GM12878 (cell line): ENCODE measurements around the gene FOXK1.

Source experiments
- CREB1 ChIP-seq: IDR thresholded peaks from 2 replicates; pipeline ENCODE4 v1.6.1; 2012; ENCODE audit warnings: low read depth, mild to moderate bottlenecking, inconsistent platforms
- ESRRA ChIP-seq: IDR thresholded peaks from 2 replicates; pipeline ENCODE4 v1.6.1; 2012; ENCODE audit warnings: mild to moderate bottlenecking, low read length, improper control_type of control experiment
- MXI1 ChIP-seq: fragments of 150-350 bp; IDR thresholded peaks from 2 replicates; pipeline ENCODE4 v1.6.1; 2011; ENCODE audit warnings: low read depth, mild to moderate bottlenecking, inconsistent platforms, low read length, improper control_type of control experiment
- POLR2AphosphoS2 ChIP-seq: IDR thresholded peaks from 2 replicates; pipeline ENCODE4 v1.6.1; 2011; ENCODE audit warnings: low read depth, mild to moderate bottlenecking, low read length, improper control_type of control experiment, moderate library complexity
- SP1 ChIP-seq: IDR thresholded peaks from one replicate; pipeline ENCODE4 v1.6.1; 2011; ENCODE audit warnings: low read depth, low read length
- SUZ12 ChIP-seq: fragments of 200-600 bp; sonication (generic); IDR thresholded peaks from one replicate; pipeline ENCODE4 v1.6.1; 2018; ENCODE audit warnings: antibody characterized with exemption, mild to moderate bottlenecking; ENCODE audit not compliant: unreplicated experiment
- TAF1 ChIP-seq: IDR thresholded peaks from 2 replicates; pipeline ENCODE4 v1.6.1; 2011; ENCODE audit warnings: mild to moderate bottlenecking, low read depth, low read length, borderline replicate concordance
- TF ChIP-seq, protein P1 (sequence below), 3 experiments: IDR thresholded peaks in 2 of 3; conservative IDR thresholded peaks in 1 of 3; 2 replicates each; pipeline ENCODE4 v1.5.1; 2011; ENCODE audit warnings: low read depth in 3 of 3, low read length in 3 of 3, mild to moderate bottlenecking in 3 of 3, control low read depth in 2 of 3, moderate library complexity in 2 of 3, inconsistent platforms in 1 of 3, mixed read lengths in 1 of 3; ENCODE audit not compliant: control insufficient read depth in 2 of 3, insufficient read depth in 1 of 3; ENCODE audit errors: extremely low read depth in 1 of 3
- TF ChIP-seq, protein P2 (sequence below): IDR thresholded peaks from 2 replicates; pipeline ENCODE4 v1.6.1; 2012; ENCODE audit warnings: mild to moderate bottlenecking, low read depth, low read length

DNA sequence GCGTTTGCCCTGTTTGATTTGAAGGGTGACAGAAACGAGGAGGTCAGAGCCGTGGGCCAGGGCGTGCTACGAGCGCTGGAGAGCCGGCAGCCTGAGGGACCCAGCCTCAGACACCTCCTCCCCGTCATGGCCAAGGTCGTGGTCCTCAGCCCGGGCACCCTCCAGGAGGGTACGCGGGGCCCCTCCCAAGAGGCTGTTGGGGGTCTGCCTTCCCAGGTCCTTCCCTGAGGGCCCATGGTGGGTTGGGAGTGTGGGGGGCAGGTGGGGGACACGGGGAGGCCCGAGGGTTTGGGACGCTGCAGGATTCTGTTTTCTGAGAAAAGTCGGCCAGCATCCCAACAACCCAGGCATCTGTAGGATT lies 101.2 kb downstream of the FOXK1 start:
- TF ChIP-seq SUZ12 (no peak), CREB1 (no peak), SP1 (no peak), TAF1 (no peak), MXI1 (no peak), ESRRA (no peak), POLR2AphosphoS2 (no peak)
- TF ChIP-seq, protein P1, sequence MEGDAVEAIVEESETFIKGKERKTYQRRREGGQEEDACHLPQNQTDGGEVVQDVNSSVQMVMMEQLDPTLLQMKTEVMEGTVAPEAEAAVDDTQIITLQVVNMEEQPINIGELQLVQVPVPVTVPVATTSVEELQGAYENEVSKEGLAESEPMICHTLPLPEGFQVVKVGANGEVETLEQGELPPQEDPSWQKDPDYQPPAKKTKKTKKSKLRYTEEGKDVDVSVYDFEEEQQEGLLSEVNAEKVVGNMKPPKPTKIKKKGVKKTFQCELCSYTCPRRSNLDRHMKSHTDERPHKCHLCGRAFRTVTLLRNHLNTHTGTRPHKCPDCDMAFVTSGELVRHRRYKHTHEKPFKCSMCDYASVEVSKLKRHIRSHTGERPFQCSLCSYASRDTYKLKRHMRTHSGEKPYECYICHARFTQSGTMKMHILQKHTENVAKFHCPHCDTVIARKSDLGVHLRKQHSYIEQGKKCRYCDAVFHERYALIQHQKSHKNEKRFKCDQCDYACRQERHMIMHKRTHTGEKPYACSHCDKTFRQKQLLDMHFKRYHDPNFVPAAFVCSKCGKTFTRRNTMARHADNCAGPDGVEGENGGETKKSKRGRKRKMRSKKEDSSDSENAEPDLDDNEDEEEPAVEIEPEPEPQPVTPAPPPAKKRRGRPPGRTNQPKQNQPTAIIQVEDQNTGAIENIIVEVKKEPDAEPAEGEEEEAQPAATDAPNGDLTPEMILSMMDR (IDR thresholded peaks at IDR 0.05 in 2 of 3, conservative IDR thresholded peaks at IDR 0.05 in 1 of 3; ENCODE audit: control insufficient read depth in 2 of 3, extremely low read depth in 1 of 3, insufficient read depth in 1 of 3, low read depth in 3 of 3, low read length in 3 of 3): no peak
- TF ChIP-seq, protein P2, sequence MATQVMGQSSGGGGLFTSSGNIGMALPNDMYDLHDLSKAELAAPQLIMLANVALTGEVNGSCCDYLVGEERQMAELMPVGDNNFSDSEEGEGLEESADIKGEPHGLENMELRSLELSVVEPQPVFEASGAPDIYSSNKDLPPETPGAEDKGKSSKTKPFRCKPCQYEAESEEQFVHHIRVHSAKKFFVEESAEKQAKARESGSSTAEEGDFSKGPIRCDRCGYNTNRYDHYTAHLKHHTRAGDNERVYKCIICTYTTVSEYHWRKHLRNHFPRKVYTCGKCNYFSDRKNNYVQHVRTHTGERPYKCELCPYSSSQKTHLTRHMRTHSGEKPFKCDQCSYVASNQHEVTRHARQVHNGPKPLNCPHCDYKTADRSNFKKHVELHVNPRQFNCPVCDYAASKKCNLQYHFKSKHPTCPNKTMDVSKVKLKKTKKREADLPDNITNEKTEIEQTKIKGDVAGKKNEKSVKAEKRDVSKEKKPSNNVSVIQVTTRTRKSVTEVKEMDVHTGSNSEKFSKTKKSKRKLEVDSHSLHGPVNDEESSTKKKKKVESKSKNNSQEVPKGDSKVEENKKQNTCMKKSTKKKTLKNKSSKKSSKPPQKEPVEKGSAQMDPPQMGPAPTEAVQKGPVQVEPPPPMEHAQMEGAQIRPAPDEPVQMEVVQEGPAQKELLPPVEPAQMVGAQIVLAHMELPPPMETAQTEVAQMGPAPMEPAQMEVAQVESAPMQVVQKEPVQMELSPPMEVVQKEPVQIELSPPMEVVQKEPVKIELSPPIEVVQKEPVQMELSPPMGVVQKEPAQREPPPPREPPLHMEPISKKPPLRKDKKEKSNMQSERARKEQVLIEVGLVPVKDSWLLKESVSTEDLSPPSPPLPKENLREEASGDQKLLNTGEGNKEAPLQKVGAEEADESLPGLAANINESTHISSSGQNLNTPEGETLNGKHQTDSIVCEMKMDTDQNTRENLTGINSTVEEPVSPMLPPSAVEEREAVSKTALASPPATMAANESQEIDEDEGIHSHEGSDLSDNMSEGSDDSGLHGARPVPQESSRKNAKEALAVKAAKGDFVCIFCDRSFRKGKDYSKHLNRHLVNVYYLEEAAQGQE: no peak
